GM19438 (cell line): ENCODE results near the gene CXCR4.
"Not testable (repeated sequence)": the region's sequence is repeated elsewhere in the genome, so short reads cannot be mapped to it uniquely, and the experiment has no call there.

ENCODE experiments used
- ATAC-seq: cut with Tn5 transposase; IDR thresholded peaks from one replicate; pipeline ENCODE4 v1.9.1; 2021; ENCODE audit warnings: low read depth; ENCODE audit not compliant: unreplicated experiment

Gene CXCR4

DNA sequence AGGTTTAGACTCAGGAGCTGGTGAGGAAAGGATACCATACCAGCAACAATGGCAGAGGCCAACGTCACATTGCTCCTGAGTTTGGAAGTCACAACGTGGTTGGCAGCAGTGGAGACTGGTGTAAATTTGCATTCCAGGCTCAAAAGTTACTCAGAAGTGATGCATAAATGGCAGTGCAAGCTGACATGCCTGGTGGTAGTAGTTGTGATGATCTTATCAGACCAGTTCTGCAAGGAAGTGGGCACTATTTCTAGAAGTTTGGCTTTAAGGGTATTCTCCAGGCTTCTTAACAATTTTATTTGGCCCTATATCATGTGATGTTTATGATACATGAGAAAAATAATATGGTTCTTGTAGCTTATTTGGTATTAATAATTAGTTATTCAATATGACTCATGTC, 37.8 kb downstream of the CXCR4 start:
- no peak for ATAC-seq

DNA sequence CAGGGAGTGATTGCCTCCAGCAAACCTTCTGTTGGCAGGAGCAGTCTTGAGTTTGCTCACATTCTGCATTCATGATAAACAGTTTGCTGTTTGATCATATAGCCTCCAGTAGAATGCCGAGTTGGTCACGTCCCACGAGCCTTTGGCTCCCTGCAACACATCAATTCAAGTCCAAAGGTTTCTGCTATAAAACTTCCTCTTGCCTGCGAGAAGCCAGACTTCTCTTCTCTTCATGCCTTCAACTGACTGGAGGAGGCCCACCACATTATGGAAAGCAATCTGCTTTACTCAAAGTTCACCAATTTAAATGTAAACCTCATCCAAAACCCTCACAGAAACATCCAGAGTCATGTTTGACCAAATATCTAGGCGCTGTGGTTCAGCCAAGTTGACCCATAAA, 40.8 kb downstream of the CXCR4 start:
- ATAC-seq = no peak

DNA sequence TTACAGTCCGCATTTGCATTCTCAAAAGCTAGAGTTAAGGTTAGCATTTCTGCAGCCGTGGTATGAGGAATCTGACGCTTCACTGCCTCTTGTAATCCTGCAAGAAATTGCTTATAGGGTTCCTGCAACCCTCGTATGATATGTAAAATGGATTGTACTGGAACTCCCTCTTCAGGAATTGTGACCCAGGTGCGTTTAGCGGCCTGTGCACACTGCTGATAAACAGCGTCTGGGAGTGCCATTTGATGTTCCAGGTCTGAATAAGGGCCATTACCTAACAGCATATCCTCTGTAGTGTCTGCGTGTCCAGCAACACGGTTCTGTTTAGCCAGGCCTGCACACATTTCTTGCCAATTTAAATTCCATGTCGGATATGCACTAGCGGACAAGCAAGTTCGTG, 42.5 kb downstream of the CXCR4 start:
- no peak for ATAC-seq

DNA sequence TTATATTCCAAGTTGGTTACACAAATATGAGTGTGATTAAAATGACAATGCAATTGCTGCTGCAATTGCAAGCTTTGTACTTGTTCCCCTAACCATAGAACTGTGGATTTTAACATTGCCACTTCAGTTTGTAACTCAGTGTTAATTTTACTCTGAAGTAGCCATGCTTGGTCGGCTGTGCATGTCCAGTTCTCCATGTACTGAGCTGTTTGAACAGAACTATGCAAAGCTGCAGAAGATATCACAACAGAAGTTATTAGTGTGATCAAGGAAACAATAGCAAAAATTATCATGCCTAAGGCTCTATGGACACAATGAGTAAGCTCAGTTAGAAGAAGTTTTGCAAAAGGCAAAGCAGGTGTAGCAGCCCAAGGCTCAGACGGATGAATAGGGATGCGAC, 45.3 kb downstream of the CXCR4 start:
- no peak for ATAC-seq

DNA sequence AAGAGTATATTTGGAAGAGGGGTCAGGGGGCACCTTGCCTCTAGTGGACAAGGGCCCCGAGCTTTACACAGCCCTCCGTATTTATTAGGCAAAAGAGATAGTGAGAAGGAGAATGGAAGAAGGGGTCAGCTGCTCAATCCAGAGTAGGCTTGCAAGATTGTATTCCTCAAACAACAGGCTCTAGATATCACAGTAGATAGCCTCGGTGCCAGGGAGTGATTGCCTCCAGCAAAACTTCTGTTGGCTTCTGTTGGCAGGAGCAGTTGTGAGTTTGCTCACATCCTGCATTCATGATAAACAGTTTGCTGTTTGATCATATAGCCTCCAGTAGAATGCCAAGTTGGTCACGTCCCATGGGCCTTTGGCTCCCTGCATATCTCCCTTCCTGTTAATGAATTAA, 46.1 kb downstream of the CXCR4 start:
- not testable (repeated sequence) for ATAC-seq

DNA sequence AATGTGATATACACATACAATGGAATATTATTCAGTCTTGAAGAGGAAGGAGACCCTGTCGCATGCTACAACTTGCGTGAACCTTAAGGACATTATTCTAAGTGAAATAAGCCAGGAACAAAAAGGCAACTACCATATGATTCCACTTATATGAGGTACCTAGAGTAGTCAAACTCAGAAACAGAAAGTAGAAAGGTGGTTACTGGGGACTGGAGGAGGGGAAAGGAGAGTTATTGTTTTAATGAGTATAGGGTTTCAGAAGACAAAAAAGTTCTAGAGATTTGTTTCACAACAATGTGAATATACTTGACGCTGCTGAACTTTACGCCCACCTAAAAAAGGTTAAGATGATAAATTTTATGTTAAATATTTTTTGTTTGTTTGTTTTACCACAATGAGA, 47.0 kb downstream of the CXCR4 start:
- ATAC-seq = no peak

DNA sequence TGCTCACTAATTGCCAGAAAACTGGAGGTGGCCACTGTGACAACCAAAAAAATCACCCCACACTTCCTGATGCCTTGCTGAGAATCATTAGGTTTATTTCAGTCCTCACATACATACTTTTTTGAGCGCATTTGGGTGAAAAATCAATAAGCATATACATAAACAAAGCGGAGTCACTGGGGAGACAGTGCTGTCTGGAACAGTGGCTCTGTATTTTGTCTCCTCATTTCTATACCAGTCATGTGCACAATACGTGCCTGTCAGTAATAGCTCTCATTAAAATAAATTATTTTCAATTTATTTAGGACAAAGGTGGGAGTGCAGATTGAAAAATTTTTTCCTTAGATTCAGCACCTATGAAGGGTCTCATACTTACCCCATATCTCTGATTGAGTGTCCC, 48.2 kb downstream of the CXCR4 start:
- ATAC-seq = no peak

DNA sequence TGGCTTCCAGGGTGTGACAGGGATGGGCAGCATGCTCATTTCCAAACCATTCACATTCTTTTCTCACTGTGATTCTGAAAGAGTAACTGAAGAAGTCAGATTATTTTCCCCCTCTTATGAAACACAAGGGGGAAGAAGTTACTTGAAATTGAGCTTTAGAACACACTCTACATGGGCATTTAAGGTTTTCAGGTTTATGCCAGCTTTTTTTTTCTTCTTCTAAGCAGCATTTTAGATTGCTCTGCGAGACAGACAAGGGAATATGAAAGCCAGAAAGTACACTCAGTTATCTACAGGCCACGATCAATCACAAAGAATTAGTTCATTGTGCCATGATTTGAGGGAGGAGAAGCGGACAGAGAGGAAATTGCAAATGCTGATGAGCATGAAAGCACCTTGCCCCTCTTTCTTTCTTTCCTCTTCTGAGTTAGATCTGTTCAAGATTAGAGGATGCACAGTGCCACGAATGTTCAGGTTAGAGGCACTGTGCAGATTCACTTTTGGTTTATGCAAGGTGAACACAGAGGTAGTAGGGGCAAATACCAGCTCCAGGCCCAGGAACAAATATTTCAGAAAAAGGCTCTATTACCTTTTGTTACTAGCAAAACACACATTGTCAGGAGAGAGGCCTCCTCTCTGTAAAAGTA, 49.2 kb downstream of the CXCR4 start:
- ATAC-seq = no peak

DNA sequence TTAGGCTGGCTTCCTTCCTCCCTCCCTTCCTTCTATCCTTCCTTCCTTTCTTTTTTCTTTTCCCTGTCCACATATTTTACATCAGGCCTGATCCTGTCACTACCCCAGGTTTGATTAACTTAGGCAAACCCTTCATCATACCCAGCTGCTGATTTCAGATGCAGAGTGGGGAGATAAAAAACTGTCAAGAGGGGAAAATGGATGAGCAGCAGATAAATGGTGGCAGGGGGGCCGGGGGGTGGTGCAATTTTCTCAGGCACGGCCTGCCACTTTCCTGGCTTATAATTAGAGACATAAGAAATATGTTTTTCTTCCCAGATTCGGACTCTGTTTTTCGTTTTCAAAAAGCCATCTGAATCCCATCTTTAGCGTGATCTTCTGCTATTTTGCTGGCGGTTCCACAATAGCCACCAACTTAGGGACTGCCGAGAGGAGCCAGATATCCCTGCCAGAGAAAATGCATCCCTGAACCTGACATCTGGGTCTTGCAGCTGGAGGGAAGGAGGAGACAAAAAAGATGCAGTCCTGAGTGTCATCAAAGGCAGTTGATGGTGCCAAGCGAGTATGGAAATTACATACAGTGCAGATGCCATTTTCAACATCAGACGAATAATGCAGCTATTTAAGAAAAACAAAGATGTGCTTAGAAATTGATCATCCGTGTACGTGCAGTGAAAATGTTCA, 49.9 kb downstream of the CXCR4 start:
- no peak for ATAC-seq

DNA sequence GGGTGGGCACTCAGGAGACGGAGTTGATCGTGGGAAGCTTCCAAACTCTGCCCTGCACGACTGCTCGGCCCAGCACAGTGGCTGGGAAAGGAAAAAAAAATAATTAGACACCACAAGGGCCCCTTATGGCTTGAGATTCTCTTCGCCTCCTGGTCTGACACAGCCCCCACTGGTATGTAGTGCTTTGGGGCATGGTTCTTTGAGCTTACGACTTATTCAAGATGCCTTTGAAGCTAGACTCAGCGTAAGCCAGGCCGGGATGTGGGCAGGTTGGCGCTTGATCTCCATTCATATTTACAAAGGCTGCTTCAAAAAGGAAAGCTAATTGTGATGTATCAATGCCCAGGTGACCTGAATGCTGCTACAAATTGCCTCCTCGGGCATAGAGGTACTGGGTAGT, 50.5 kb downstream of the CXCR4 start:
- ATAC-seq = no peak

DNA sequence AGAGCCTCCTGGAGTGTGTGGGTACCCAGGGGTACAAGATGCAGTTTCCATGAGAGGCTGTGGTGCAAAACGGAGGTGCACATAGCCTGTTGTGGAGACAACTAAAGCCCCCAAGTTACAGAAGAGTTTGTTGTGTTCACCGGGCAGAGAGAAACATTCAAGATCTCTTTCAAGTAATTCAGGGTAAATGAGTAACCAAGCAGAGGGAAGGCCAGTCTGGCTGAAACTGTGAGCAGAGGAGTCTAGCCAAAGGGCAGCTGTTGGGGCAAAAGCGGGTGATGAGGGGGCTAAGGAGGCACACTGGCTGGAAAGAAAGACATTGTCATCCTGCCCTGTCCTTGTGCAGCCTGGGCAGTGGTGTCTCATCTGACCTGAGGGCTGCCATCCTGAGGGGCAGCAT, 52.0 kb downstream of the CXCR4 start:
- ATAC-seq = peak; percentile 87

DNA sequence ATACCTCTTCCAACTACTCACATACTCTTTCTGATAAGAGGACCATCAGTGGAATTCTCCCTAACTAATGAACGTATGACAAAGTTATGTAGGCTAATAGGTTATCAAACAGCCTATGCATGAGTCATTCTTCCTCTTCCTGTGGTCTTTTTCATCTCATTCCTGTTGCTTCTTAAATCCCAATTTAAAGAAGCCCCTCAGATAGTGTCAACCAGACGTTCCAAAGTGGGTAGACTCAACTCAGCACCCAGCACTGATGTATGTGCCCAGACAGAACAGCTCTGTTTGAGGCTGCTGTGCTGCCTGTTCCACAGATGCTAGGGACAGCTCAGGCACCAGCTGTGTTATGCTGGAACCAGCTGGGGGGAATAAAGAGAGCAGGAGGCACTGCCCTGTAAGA, 52.6 kb downstream of the CXCR4 start:
- ATAC-seq = peak; percentile 20
